Lung (tissue), 12 donors: ENCODE data around the gene SLC9A9. TPM values are rescaled to one million over a fixed set of nuclear protein-coding genes. Genes with fewer than 3 reads are reported as not detected.

Experiments
- ATAC-seq: fragments of 200-7000 bp; cut with Tn5 transposase; one replicate; pipeline ENCODE4 v1.9.1; 2020; ENCODE audit warnings: moderate number of reproducible peaks; ENCODE audit not compliant: insufficient read depth, low FRiP score
- DNase-seq, 3 donors: peaks; one replicate each; pipeline ENCODE4 v3.0.0-alpha.2; 2013 to 2017
- H3K27ac ChIP-seq, 2 donors: one replicate each; pipeline ENCODE4 v1.5.1; 2013; ENCODE audit warnings: mild to moderate bottlenecking in 2 of 2, moderate library complexity in 2 of 2, control low read depth in 1 of 2, inconsistent platforms in 1 of 2, low read depth in 1 of 2, low read length in 1 of 2
- H3K27me3 ChIP-seq, 3 donors: one replicate each; pipeline ENCODE4 v1.5.1; 2013; ENCODE audit warnings: low read length in 2 of 3; ENCODE audit not compliant: control insufficient read depth in 3 of 3, insufficient read depth in 3 of 3
- H3K36me3 ChIP-seq, 4 donors: one replicate each; pipeline ENCODE4 v1.5.1; 2013; ENCODE audit warnings: low read length in 4 of 4, mild to moderate bottlenecking in 1 of 4, moderate library complexity in 1 of 4; ENCODE audit not compliant: control insufficient read depth in 4 of 4, insufficient read depth in 4 of 4
- H3K4me1 ChIP-seq, 5 donors: one replicate each; pipeline ENCODE4 v1.5.1; 2013; ENCODE audit warnings: low read length in 5 of 5, mild to moderate bottlenecking in 2 of 5, moderate library complexity in 1 of 5; ENCODE audit not compliant: control insufficient read depth in 5 of 5, insufficient read depth in 5 of 5
- H3K4me3 ChIP-seq: one replicate; pipeline ENCODE4 v1.5.1; 2013; ENCODE audit warnings: mild to moderate bottlenecking, control low read depth, moderate library complexity
- H3K9ac ChIP-seq, 2 donors: one replicate each; pipeline ENCODE4 v1.5.1; 2013; ENCODE audit warnings: low read length in 2 of 2, control low read depth in 1 of 2; ENCODE audit not compliant: insufficient read depth in 1 of 2
- H3K9me3 ChIP-seq, 4 donors: one replicate each; pipeline ENCODE4 v1.5.1; 2013; ENCODE audit warnings: low read length in 3 of 4, mild to moderate bottlenecking in 1 of 4, moderate library complexity in 1 of 4; ENCODE audit not compliant: control insufficient read depth in 4 of 4, insufficient read depth in 3 of 4
- WGBS, 2 donors: extraction: QIAGEN DNeasy Blood & Tissue Kit; methylation state at CpG; one replicate each; pipeline ENCODE4 v1.1.7; 2013; 5-methylcytosine and 5-hydroxymethylcytosine counted together
- polyA plus RNA-seq, 2 donors: library from polyadenylated mRNA; stranded (reverse); fragments of 200-250 nt; gene quantifications; one replicate each; pipeline ENCODE4 v1.2.1, GENCODE V29; 2013
- total RNA-seq, 2 donors: library from RNA; depleted of rRNA in 1 of 2; stranded (reverse); fragments of >200 nt in 1 of 2; gene quantifications; one replicate each; pipeline ENCODE4 v1.2.1, GENCODE V29; 2014 to 2021
- TF ChIP-seq, protein P1 (sequence below): IDR thresholded peaks from 2 replicates; pipeline ENCODE4 v1.5.1; 2012; ENCODE audit warnings: mild to moderate bottlenecking; ENCODE audit errors: control extremely low read depth, extremely low read depth
- donor health status: control.
- donor health status: control.
- donor health status: Bipolar disorder and iron deficiency.
- donor health status: healthy.
- donor health status: DM: yes; HTN: yes; CAD: no.

SLC9A9 gene
- total and polyA plus RNA-seq, 4 donors = 2.2 to 66.3 (median 8.2) TPM

DNA sequence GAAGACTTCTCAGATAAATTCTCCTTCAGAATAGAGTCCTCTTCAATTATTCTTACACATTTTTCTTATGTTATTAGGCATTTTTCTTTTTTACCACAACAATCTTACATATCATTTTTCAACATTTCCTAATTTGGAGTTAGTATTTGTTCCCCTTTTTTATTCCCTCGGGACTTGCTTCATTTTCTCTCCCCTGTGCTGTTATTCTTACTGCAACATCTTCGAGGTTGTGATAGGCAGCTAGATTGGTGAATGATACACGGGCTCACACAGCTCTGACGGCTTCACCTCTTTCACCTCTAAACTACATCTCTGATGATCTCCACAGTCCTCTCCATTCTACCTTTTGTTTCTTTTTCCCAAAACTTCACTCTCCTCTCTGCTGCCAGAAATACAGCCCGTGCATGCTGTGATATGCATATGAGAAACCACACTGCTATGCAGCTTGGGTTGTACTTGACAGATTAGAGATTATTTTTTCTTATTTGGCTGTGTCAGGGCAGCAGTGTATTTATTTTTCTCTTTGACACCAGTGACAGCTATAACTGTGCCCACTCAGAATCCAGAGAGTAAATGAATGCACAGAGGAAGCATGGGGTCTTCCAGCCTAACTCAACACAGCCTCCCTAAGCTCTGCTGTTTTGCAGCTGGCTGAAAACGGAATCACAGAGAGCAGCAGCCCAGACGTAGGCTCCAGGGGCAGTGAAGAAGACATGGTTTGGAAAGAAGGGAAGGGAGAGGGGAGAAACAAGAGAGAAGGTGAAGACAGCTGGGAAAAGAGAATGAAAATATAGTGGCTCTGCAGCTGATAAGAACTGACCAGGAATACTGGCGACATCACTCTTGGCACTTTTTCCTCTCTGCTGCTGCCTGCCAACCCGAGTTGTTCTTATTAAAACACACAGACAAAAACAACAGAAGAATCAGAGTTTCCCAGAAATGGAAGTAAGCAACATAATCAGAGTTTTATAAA is 61.8 kb downstream of the SLC9A9 start:
- WGBS, 2 donors = 53 to 66% methylated on average over 9 of the region's 9 CpGs
- Histone ChIP-seq H3K27me3 (no peaks in the 10 kb centered on the region), H3K36me3 (no peaks in the 10 kb centered on the region), H3K4me1 (peaks cover 0 to 15% (median 2%) of the 10 kb centered on the region in 5 donors), H3K27ac (peak overlapping the region in 1 of 2 donors; percentile 75), H3K9me3 (no peaks in the 10 kb centered on the region), H3K4me3 (no peak overlapping the region), H3K9ac (peak overlapping the region in 1 of 2 donors; percentile 71)
- ATAC-seq (no peak), DNase-seq (peak; percentile 75 to 92 (median 88))
- TF ChIP-seq, protein P1, sequence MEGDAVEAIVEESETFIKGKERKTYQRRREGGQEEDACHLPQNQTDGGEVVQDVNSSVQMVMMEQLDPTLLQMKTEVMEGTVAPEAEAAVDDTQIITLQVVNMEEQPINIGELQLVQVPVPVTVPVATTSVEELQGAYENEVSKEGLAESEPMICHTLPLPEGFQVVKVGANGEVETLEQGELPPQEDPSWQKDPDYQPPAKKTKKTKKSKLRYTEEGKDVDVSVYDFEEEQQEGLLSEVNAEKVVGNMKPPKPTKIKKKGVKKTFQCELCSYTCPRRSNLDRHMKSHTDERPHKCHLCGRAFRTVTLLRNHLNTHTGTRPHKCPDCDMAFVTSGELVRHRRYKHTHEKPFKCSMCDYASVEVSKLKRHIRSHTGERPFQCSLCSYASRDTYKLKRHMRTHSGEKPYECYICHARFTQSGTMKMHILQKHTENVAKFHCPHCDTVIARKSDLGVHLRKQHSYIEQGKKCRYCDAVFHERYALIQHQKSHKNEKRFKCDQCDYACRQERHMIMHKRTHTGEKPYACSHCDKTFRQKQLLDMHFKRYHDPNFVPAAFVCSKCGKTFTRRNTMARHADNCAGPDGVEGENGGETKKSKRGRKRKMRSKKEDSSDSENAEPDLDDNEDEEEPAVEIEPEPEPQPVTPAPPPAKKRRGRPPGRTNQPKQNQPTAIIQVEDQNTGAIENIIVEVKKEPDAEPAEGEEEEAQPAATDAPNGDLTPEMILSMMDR = no peak

DNA sequence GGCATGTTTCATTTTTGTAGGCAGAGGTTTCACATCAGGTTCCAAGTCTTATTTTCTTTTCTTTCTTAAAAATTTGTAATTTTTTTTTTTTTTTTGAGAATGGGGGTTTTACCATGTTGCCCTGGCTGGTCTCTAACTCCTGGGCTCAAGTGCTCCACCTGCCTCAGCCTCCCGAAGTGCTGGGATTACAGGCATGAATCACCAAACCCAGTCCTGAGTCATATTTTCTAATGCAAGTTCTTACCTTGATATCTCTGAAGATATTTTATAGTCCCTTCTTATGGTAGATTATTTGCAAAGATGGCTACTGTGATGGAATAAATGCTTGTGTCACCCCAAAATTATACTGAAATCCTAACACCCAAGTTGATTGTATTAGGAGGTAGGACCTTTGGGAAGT is 63.8 kb downstream of the SLC9A9 start:
- H3K9ac ChIP-seq = no peak overlapping the region
- 87 to 97% methylated on average over 1 of the region's 1 CpG for WGBS, 2 donors
- peaks cover 0 to 3% (median 0%) of the 10 kb centered on the region in 4 donors for H3K36me3 ChIP-seq
- TF ChIP-seq, protein P1 = no peak
- ATAC-seq (no peak), DNase-seq (no peak)
- no peak overlapping the region for H3K4me3 ChIP-seq
- H3K27me3 ChIP-seq = no peaks in the 10 kb centered on the region
- H3K9me3 ChIP-seq = no peaks in the 10 kb centered on the region
- H3K4me1 ChIP-seq = peaks cover 0 to 15% (median 2%) of the 10 kb centered on the region in 5 donors
- no peak overlapping the region for H3K27ac ChIP-seq

DNA sequence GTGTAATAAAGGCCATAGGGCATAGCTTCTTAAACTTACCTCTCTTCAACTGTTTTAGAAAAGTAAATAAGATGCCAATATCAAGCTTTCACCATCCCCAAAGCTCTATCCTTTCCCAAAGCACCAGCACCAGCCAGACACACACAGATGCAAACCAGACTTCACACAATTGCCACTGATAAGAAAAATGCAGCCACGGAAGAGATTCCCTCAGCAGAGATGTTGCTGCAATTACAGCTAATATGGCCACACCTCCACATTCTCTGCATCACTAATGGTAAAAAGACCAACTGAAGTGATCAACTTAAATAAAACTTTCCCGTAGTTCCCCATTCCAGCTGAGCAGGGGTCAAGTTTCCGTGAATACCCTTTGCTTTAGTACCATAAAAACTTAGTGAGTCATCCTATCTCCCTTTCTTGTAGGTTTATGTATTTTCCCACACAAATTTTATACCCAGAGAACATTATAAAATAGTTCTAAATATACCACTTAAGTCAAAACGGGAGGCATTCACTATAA is 64.4 kb downstream of the SLC9A9 start:
- H3K4me3 ChIP-seq = no peak overlapping the region
- no peaks in the 10 kb centered on the region for H3K9me3 ChIP-seq
- no peak overlapping the region for H3K9ac ChIP-seq
- ATAC-seq (no peak), DNase-seq (no peak)
- TF ChIP-seq, protein P1 = no peak
- H3K27ac ChIP-seq = no peak overlapping the region
- peaks cover 0 to 15% (median 2%) of the 10 kb centered on the region in 5 donors for H3K4me1 ChIP-seq
- H3K27me3 ChIP-seq = no peaks in the 10 kb centered on the region
- 86 to 90% methylated on average over 4 of the region's 4 CpGs for WGBS, 2 donors
- H3K36me3 ChIP-seq = peaks cover 0 to 3% (median 0%) of the 10 kb centered on the region in 4 donors
